ENCODE data around the gene CYTH4.

CYTH4 gene

GRCh38 chr22:37284805-37285355 is 2.6 kb downstream of the CYTH4 start:
- no peak for TF ChIP-seq CTCF (IDR thresholded peaks at IDR 0.05; ENCODE audit: poor library complexity, severe bottlenecking)
- Histone ChIP-seq H3K9me3 (ENCODE audit: severe bottlenecking) (no peaks in the 10 kb centered on the region), H3K36me3 (ENCODE audit: low read depth) (no peaks in the 10 kb centered on the region), H3K27me3 (ENCODE audit: insufficient read depth, poor library complexity, severe bottlenecking) (no peaks in the 10 kb centered on the region), H3K27ac (ENCODE audit: poor library complexity, severe bottlenecking) (no peak overlapping the region), H3K4me1 (ENCODE audit: insufficient read depth, poor library complexity, severe bottlenecking) (peaks cover 7% of the 10 kb centered on the region), H3K4me3 (ENCODE audit: severe bottlenecking) (no peak overlapping the region)
- no peak for ATAC-seq (ENCODE audit: low read depth)
- DNase-seq (ENCODE audit: low spot score): no peak

GRCh38 chr22:37285937-37286336 is 3.6 kb downstream of the CYTH4 start:
- no peak overlapping the region for H3K27ac ChIP-seq (ENCODE audit: poor library complexity, severe bottlenecking)
- peaks cover 7% of the 10 kb centered on the region for H3K4me1 ChIP-seq (ENCODE audit: insufficient read depth, poor library complexity, severe bottlenecking)
- ATAC-seq (ENCODE audit: low read depth): no peak

GRCh38 chr22:37287550-37287951 is 5.2 kb downstream of the CYTH4 start:
- DNase-seq (ENCODE audit: low spot score): no peak
- no peak overlapping the region for H3K27ac ChIP-seq (ENCODE audit: poor library complexity, severe bottlenecking)
- ATAC-seq (ENCODE audit: low read depth): no peak
- H3K4me1 ChIP-seq (ENCODE audit: insufficient read depth, poor library complexity, severe bottlenecking): peaks cover 2% of the 10 kb centered on the region
- TF ChIP-seq CTCF (IDR thresholded peaks at IDR 0.05; ENCODE audit: poor library complexity, severe bottlenecking): no peak
- no peaks in the 10 kb centered on the region for H3K9me3 ChIP-seq (ENCODE audit: severe bottlenecking)
- H3K4me3 ChIP-seq (ENCODE audit: severe bottlenecking): no peak overlapping the region
- no peaks in the 10 kb centered on the region for H3K27me3 ChIP-seq (ENCODE audit: insufficient read depth, poor library complexity, severe bottlenecking)
- no peaks in the 10 kb centered on the region for H3K36me3 ChIP-seq (ENCODE audit: low read depth)

More at GRCh38 chr22:37285937-37286336, 3.6 kb downstream of the CYTH4 start:
- no peak for TF ChIP-seq CTCF (IDR thresholded peaks at IDR 0.05; ENCODE audit: poor library complexity, severe bottlenecking)
- Histone ChIP-seq H3K4me3 (ENCODE audit: severe bottlenecking) (no peak overlapping the region), H3K27me3 (ENCODE audit: insufficient read depth, poor library complexity, severe bottlenecking) (no peaks in the 10 kb centered on the region), H3K9me3 (ENCODE audit: severe bottlenecking) (no peaks in the 10 kb centered on the region), H3K36me3 (ENCODE audit: low read depth) (no peaks in the 10 kb centered on the region)
- no peak for DNase-seq (ENCODE audit: low spot score)

GRCh38 chr22:37288521-37288920 is 6.2 kb downstream of the CYTH4 start:
- Histone ChIP-seq H3K36me3 (ENCODE audit: low read depth) (no peaks in the 10 kb centered on the region), H3K27me3 (ENCODE audit: insufficient read depth, poor library complexity, severe bottlenecking) (no peaks in the 10 kb centered on the region), H3K27ac (ENCODE audit: poor library complexity, severe bottlenecking) (no peak overlapping the region), H3K9me3 (ENCODE audit: severe bottlenecking) (no peaks in the 10 kb centered on the region), H3K4me1 (ENCODE audit: insufficient read depth, poor library complexity, severe bottlenecking) (no peaks in the 10 kb centered on the region), H3K4me3 (ENCODE audit: severe bottlenecking) (no peak overlapping the region)
- TF ChIP-seq CTCF (IDR thresholded peaks at IDR 0.05; ENCODE audit: poor library complexity, severe bottlenecking): no peak
- no peak for DNase-seq (ENCODE audit: low spot score)
- ATAC-seq (ENCODE audit: low read depth): no peak

GRCh38 chr22:37289156-37289735 is 6.9 kb downstream of the CYTH4 start:
- no peak overlapping the region for H3K4me3 ChIP-seq (ENCODE audit: severe bottlenecking)

More at GRCh38 chr22:37289156-37289735, 6.9 kb downstream of the CYTH4 start:
- Histone ChIP-seq H3K27ac (ENCODE audit: poor library complexity, severe bottlenecking) (no peak overlapping the region), H3K9me3 (ENCODE audit: severe bottlenecking) (no peaks in the 10 kb centered on the region), H3K27me3 (ENCODE audit: insufficient read depth, poor library complexity, severe bottlenecking) (no peaks in the 10 kb centered on the region), H3K36me3 (ENCODE audit: low read depth) (no peaks in the 10 kb centered on the region), H3K4me1 (ENCODE audit: insufficient read depth, poor library complexity, severe bottlenecking) (no peaks in the 10 kb centered on the region)
- no peak for ATAC-seq (ENCODE audit: low read depth)
- DNase-seq (ENCODE audit: low spot score): no peak
- no peak for TF ChIP-seq CTCF (IDR thresholded peaks at IDR 0.05; ENCODE audit: poor library complexity, severe bottlenecking)

Data from RWPE2 (cell line).